Ascending aorta (tissue), 2 donors: ENCODE results near the gene SFT2D2. TPM values are rescaled to one million over a fixed set of nuclear protein-coding genes. Genes with fewer than 3 reads are reported as not detected.

Experiments
- DNase-seq, 2 donors: peaks; one replicate each; pipeline ENCODE4 v3.0.0-alpha.2; 2019; ENCODE audit warnings: low spot score in 2 of 2
- H3K27ac ChIP-seq, 2 donors: fragments of 200-600 bp; sonication (generic); one replicate each; pipeline ENCODE4 v1.5.1; 2016 to 2017; ENCODE audit warnings: mild to moderate bottlenecking in 1 of 2
- H3K27me3 ChIP-seq: fragments of 200-600 bp; sonication (generic); one replicate; pipeline ENCODE4 v1.5.1; 2017
- H3K36me3 ChIP-seq, 2 donors: fragments of 200-600 bp; sonication (generic); one replicate each; pipeline ENCODE4 v1.5.1; 2016
- H3K4me1 ChIP-seq, 2 donors: fragments of 200-600 bp; sonication (generic); one replicate each; pipeline ENCODE4 v1.5.1; 2016 to 2017; ENCODE audit warnings: mild to moderate bottlenecking in 1 of 2
- H3K4me3 ChIP-seq, 2 donors: fragments of 200-600 bp; sonication (generic); one replicate each; pipeline ENCODE4 v1.5.1; 2016 to 2017; ENCODE audit warnings: mild to moderate bottlenecking in 1 of 2
- H3K9me3 ChIP-seq, 2 donors: fragments of 200-600 bp; sonication (generic); one replicate each; pipeline ENCODE4 v1.5.1; 2016
- intact Hi-C: fragments of 100-400 bp; cut with DNase I; formaldehyde crosslinking; loops from one replicate; pipeline ENCODE4 v1.15.1; 2023
- total RNA-seq: library from RNA; depleted of rRNA; stranded (reverse); fragments of >200 nt; gene quantifications from one replicate; pipeline ENCODE4 v1.1.0, GENCODE V29; 2016
- TF ChIP-seq, protein P1 (sequence below), 3 experiments: fragments of 200-600 bp in 2 of 3; fragments of 450-650 bp in 1 of 3; sonication (generic) in 2 of 3; IDR thresholded peaks; one replicate each; pipeline ENCODE4 v1.5.1; 2016 to 2019; ENCODE audit warnings: antibody characterized with exemption in 3 of 3, mild to moderate bottlenecking in 1 of 3, moderate library complexity in 1 of 3

The SFT2D2 gene
- total RNA-seq, 1 donor from 2014 or later: 40.1 TPM

GRCh38 chr1:168259567-168259966, 33.8 kb downstream of the SFT2D2 start:
- TF ChIP-seq, protein P1, sequence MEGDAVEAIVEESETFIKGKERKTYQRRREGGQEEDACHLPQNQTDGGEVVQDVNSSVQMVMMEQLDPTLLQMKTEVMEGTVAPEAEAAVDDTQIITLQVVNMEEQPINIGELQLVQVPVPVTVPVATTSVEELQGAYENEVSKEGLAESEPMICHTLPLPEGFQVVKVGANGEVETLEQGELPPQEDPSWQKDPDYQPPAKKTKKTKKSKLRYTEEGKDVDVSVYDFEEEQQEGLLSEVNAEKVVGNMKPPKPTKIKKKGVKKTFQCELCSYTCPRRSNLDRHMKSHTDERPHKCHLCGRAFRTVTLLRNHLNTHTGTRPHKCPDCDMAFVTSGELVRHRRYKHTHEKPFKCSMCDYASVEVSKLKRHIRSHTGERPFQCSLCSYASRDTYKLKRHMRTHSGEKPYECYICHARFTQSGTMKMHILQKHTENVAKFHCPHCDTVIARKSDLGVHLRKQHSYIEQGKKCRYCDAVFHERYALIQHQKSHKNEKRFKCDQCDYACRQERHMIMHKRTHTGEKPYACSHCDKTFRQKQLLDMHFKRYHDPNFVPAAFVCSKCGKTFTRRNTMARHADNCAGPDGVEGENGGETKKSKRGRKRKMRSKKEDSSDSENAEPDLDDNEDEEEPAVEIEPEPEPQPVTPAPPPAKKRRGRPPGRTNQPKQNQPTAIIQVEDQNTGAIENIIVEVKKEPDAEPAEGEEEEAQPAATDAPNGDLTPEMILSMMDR (IDR thresholded peaks at IDR 0.05): no peak
- H3K9me3 ChIP-seq: peaks cover 4 to 20% of the 10 kb centered on the region in 2 donors
- DNase-seq: no peak
- no peak overlapping the region for H3K4me3 ChIP-seq
- H3K27me3 ChIP-seq: no peaks in the 10 kb centered on the region
- peaks cover 3 to 15% of the 10 kb centered on the region in 2 donors for H3K4me1 ChIP-seq
- H3K36me3 ChIP-seq: peaks cover 0 to 15% of the 10 kb centered on the region in 2 donors
- no peak overlapping the region for H3K27ac ChIP-seq
- intact Hi-C loops: no loop called here

DNA sequence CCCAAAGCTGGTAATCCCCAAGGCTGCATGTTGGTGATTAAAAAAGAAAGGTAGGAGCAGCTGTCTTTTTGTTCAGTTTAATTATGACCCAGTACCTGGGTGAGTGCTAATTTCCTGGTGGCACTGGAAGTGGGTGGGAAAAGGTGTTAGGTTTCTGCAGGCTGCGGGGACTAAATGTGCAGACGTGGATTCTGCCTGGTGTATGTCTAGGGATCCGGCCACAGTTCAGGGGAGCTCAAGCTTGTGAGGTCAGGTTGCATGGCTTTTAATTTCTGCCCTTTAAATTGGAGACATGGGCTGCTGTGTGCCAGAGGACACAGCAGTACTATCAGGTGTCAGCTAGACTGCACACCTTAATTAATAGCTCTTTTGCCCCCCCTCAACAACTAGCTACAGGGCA, 34.6 kb downstream of the SFT2D2 start:
- TF ChIP-seq, protein P1 (IDR thresholded peaks at IDR 0.05): no peak
- H3K9me3 ChIP-seq: peaks cover 4 to 19% of the 10 kb centered on the region in 2 donors
- intact Hi-C loops: no loop called here
- no peak overlapping the region for H3K4me3 ChIP-seq
- H3K27ac ChIP-seq: peak overlapping the region; percentile 40 to 73
- no peak for DNase-seq
- peaks cover 0 to 10% of the 10 kb centered on the region in 2 donors for H3K36me3 ChIP-seq
- peaks cover 3 to 15% of the 10 kb centered on the region in 2 donors for H3K4me1 ChIP-seq
- no peaks in the 10 kb centered on the region for H3K27me3 ChIP-seq

- H3K4me1 ChIP-seq: peaks cover 3 to 15% of the 10 kb centered on the region in 2 donors
- H3K4me3 ChIP-seq: no peak overlapping the region
- DNase-seq: no peak
- H3K36me3 ChIP-seq: peaks cover 0 to 3% of the 10 kb centered on the region in 2 donors
- H3K9me3 ChIP-seq: peaks cover 3 to 9% of the 10 kb centered on the region in 2 donors
- intact Hi-C loops: no loop called here
- H3K27me3 ChIP-seq: no peaks in the 10 kb centered on the region
- peak overlapping the region; percentile 40 to 73 for H3K27ac ChIP-seq
- TF ChIP-seq, protein P1 (IDR thresholded peaks at IDR 0.05): no peak
Observed at GRCh38 chr1:168261390-168261789, 35.6 kb downstream of the SFT2D2 start.

DNA sequence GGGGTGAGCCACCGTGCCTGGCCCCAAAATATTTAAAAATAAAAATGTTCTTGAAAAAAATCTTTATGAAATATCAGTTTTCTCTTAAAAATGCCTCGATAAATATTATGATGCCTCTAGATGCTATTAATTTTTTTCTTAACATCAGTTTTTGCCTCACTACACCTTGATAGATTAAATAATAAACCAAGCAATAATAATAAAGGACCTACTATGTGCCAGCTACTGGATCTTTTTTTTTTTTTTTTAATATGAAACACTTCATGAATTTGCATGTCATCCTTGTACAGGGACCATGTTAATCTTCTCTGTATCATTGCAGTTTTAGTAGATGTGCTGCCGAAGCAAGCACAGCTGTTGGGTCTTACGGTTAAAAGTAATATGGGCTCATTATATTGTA, 37.3 kb downstream of the SFT2D2 start:
- TF ChIP-seq, protein P1 (IDR thresholded peaks at IDR 0.05): no peak
- no peaks in the 10 kb centered on the region for H3K36me3 ChIP-seq
- peak overlapping the region in 1 of 2 donors; percentile 73 for H3K27ac ChIP-seq

GRCh38 chr1:168264296-168264695, 38.5 kb downstream of the SFT2D2 start:
- Histone ChIP-seq H3K4me1 (peaks cover 3 to 15% of the 10 kb centered on the region in 2 donors), H3K27me3 (no peaks in the 10 kb centered on the region), H3K27ac (no peak overlapping the region), H3K36me3 (no peaks in the 10 kb centered on the region), H3K4me3 (no peak overlapping the region), H3K9me3 (no peaks in the 10 kb centered on the region)
- TF ChIP-seq, protein P1 (IDR thresholded peaks at IDR 0.05): no peak
- DNase-seq: no peak
- intact Hi-C loops: no loop called here

More for the DNA sequence above, 37.3 kb downstream of the SFT2D2 start:
- no peaks in the 10 kb centered on the region for H3K27me3 ChIP-seq
- no peak overlapping the region for H3K4me3 ChIP-seq
- H3K9me3 ChIP-seq: no peaks in the 10 kb centered on the region
- intact Hi-C loops: no loop called here
- no peak for DNase-seq
- peaks cover 3 to 15% of the 10 kb centered on the region in 2 donors for H3K4me1 ChIP-seq

DNA sequence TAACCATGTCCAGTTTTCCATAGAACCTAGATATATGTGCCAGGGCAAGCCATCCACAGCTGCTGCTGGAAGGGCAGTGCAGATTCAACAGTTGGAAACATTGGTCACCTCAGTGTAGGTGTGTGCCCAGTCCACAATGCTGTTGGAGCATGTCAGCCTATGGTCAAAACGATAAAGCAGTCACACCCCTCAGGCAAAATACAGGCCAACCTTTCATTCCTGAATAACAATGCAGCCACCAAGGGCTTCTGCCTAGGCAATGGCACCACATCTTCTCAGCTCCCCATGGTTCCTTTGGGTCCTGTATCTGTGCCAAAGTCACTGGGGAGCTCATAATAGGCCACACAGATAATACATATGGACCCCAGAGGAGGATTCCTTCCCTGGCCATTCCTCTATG, 39.8 kb downstream of the SFT2D2 start:
- no peaks in the 10 kb centered on the region for H3K9me3 ChIP-seq
- TF ChIP-seq, protein P1 (IDR thresholded peaks at IDR 0.05): no peak
- peaks cover 3 to 11% of the 10 kb centered on the region in 2 donors for H3K4me1 ChIP-seq
- H3K27ac ChIP-seq: no peak overlapping the region
- H3K36me3 ChIP-seq: no peaks in the 10 kb centered on the region
- no peaks in the 10 kb centered on the region for H3K27me3 ChIP-seq
- intact Hi-C loops: no loop called here
- DNase-seq: no peak
- no peak overlapping the region for H3K4me3 ChIP-seq
